Measurements from ENCODE around the gene NUDT1.

The NUDT1 gene

DNA sequence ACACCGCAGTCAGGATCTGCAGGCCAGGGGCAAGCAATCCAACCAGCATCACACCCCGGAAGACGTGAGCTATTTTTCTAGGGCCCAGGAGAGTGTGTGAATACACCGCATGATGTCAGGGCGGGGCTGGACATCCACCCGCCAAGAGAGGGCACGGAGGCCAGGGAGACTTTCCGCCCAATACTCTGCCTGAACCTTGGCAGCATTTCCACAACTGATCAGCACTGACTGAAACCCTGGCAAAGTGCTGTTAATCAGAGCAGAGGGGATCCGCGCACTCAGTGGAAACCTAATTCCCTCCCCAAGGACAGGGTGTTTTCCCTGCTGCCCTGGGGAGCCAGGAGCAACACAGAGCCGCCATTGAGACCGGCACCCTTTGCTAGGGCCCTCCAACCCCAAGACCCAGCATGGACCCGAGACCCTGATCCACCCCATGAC, 17.5 kb upstream of the NUDT1 start:
- H3K4me3 ChIP-seq (ENCODE audit: low read length) = no peak overlapping the region
- no peak for DNase-seq (ENCODE audit: low read depth)

DNA sequence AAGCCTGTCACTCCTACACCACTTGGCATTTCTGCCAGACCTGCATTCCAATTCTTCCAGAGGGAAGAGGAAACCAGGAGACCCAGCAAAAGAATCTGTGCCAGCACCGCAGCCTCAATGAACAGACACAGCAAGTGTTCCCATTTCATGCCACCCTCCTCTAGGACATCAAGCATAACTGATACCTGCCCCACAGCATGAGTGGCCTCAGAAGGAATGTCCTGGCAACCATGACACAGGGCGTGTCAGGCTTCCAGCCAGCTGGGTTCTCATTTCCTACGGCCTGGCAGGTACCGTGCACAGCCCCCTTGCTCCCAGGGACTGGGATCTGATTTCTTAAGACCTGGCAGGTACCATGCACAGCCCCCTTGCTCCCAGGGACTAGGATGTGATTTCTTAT, 17.1 kb upstream of the NUDT1 start:
- no peak overlapping the region for H3K4me3 ChIP-seq (ENCODE audit: low read length)
- TF ChIP-seq, protein P1, sequence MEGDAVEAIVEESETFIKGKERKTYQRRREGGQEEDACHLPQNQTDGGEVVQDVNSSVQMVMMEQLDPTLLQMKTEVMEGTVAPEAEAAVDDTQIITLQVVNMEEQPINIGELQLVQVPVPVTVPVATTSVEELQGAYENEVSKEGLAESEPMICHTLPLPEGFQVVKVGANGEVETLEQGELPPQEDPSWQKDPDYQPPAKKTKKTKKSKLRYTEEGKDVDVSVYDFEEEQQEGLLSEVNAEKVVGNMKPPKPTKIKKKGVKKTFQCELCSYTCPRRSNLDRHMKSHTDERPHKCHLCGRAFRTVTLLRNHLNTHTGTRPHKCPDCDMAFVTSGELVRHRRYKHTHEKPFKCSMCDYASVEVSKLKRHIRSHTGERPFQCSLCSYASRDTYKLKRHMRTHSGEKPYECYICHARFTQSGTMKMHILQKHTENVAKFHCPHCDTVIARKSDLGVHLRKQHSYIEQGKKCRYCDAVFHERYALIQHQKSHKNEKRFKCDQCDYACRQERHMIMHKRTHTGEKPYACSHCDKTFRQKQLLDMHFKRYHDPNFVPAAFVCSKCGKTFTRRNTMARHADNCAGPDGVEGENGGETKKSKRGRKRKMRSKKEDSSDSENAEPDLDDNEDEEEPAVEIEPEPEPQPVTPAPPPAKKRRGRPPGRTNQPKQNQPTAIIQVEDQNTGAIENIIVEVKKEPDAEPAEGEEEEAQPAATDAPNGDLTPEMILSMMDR (conservative IDR thresholded peaks at IDR 0.05; ENCODE audit: low read length) = no peak
- no peak for DNase-seq (ENCODE audit: low read depth)

More for the DNA sequence above, 17.5 kb upstream of the NUDT1 start:
- TF ChIP-seq, protein P1 (conservative IDR thresholded peaks at IDR 0.05; ENCODE audit: low read length) = no peak

DNA sequence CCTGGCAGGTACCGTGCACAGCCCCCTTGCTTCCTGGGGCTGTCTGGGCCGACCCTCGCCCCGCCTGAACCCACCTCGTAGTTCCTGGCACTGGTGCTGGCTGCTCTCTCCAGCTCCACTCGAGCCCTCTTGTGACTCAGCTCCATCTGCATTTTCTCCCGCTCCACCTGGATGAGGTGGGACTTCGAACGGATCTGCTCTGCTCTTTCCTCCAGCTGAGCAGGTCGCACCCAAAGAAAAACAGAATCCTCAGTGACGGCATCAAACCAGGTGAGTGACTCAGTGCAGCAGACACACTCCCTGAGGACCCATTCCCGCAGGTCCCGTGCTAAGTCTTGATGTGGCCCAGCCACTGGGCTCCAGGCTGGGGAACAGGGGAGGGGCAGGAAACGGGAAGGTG, 16.7 kb upstream of the NUDT1 start:
- DNase-seq (ENCODE audit: low read depth) = no peak
- TF ChIP-seq, protein P1 (conservative IDR thresholded peaks at IDR 0.05; ENCODE audit: low read length) = no peak
- H3K4me3 ChIP-seq (ENCODE audit: low read length) = no peak overlapping the region

DNA sequence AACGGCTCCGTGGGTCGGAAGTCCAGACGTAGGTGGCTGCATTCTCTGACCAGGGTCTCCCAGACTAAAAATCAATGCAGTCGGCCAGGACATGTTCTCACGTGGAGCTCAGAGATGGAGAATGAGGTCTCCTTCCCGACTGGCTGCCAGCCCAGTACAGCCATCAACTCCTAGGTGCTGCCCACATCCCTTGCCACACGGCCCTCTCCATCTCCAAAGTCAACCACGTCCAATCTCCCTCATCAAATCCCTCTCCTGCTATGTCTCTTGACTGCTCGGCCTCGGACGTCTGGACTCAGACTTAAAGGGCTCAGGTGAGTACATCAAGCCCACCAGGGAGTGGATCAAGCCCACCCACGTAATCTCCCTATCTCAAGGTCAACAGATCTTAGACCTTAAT, 16.2 kb upstream of the NUDT1 start:
- H3K4me3 ChIP-seq (ENCODE audit: low read length) = no peak overlapping the region
- DNase-seq (ENCODE audit: low read depth) = no peak
- TF ChIP-seq, protein P1 (conservative IDR thresholded peaks at IDR 0.05; ENCODE audit: low read length) = no peak

DNA sequence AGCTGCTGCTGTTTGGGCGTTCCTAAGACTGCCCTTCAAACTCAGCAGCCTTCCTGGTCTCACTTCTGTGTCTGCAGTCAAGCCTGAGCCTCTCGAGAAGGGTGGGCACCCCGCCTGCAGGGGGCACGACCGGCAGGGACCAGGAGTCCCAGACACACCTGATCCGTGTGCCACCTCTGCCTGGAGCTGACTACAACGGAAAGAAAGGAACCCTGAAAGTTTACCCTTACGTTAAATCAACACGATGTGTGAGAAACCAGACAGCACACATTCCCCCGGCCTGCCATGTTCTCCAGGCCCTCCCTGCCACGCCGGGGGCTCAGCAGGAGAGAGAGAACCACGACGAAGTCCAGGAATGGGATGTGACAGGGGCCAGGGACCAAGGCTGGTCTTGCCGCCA, 14.3 kb upstream of the NUDT1 start:
- no peak overlapping the region for H3K4me3 ChIP-seq (ENCODE audit: low read length)
- TF ChIP-seq, protein P1 (conservative IDR thresholded peaks at IDR 0.05; ENCODE audit: low read length) = no peak
- DNase-seq (ENCODE audit: low read depth) = no peak

DNA sequence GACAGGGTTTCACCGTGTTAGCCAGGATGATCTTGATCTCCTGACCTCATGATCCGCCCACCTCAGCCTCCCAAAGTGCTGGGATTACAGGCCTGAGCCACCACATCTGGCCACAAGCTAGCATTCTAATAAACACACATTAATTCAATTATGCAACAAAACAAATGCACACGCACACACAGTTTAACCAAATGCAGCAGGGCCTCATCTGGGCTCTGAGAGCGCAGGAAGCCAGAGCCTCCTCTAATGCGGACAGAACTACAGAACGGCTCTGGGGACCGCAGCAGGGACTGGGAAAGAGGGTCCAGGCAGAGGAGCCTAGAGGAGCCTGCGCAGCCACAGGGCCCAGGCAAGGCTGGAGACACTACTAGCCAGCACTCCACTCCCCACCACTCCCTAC, 13.1 kb upstream of the NUDT1 start:
- no peak overlapping the region for H3K4me3 ChIP-seq (ENCODE audit: low read length)
- peak; percentile 45 for DNase-seq (ENCODE audit: low read depth)
- TF ChIP-seq, protein P1 (conservative IDR thresholded peaks at IDR 0.05; ENCODE audit: low read length) = no peak

DNA sequence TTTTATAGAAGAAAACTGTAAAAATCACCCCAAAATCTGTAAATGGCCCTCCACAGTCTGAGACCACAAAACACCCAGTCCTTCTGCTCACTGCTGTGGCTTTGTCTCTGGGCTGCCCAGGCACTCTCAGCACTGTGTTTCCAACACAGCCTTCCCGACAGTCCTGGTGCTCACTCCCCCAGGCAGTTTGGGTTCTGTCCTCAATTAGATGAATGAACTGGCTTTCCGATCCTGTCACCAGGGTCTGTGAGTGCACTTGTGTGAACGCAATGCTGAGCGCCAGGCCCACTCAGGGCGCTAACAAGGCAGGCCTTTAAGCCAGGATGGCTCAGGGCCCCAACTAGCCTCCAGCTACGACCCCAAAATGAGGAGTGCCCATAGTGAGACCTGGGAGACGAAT, 12.6 kb upstream of the NUDT1 start:
- H3K4me3 ChIP-seq (ENCODE audit: low read length) = no peak overlapping the region
- DNase-seq (ENCODE audit: low read depth) = no peak
- TF ChIP-seq, protein P1 (conservative IDR thresholded peaks at IDR 0.05; ENCODE audit: low read length) = no peak
